GM18861 (cell line): ENCODE results near the gene HNF1B.

ENCODE experiments used
- ATAC-seq: cut with Tn5 transposase; IDR thresholded peaks from one replicate; pipeline ENCODE4 v1.9.1; 2021; ENCODE audit not compliant: unreplicated experiment

Gene HNF1B

DNA sequence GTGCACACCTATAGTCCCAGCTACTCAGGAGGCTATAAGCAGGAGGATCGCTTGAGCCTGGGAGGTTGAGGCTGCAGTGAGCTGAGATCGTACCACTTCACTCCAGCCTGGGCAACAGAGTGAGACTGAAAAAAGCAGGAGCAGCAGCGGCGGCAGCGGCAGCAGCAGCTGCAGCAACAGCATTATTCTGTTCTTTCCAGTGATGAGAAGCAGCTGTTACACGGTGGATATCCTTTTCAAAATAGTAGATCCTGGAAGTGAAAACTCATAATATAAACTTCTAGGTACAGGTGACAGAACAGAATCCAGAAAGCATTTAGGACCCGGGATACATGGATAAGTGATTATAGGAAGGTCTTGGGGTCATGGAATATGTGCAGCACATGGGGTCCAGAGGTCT, 17.8 kb upstream of the HNF1B start:
- ATAC-seq = no peak

DNA sequence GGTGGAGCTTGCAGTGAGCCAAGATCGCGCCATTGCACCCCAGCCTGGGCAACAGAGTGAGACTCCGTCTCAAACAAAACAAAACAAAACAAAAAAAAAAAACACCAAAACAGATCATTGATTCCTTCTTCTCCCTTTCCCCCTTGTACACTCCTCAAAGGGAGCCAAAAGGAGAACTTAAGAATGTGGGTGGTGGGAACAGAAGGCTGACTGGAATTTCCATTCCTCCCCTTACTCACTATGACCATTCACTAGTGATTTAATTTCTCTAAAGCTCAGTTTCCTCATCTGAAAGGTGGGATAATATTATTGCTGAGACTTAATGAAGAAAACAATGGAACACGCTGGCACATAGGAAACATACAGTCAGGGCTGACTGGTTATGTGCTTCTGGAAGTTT, 17.1 kb upstream of the HNF1B start:
- no peak for ATAC-seq

DNA sequence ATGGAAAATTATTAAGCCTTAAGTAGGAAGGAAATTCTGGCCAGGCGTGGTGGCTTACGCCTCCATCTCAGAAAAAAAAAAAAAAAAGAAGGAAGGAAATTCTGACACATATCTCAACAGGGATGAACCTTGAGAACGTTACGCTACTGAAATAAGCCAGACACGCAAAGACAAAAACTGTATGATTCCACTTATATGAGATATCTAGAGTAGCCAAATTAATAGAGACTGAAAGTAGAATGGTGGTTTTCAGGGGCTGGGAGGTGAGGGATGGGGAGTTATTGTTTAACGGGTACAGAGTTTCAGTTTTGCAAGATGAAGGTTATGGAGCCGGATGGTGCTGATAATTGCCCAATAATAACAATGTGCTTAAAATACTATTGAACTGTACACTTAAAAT, 16.2 kb upstream of the HNF1B start:
- ATAC-seq = peak; percentile 61

DNA sequence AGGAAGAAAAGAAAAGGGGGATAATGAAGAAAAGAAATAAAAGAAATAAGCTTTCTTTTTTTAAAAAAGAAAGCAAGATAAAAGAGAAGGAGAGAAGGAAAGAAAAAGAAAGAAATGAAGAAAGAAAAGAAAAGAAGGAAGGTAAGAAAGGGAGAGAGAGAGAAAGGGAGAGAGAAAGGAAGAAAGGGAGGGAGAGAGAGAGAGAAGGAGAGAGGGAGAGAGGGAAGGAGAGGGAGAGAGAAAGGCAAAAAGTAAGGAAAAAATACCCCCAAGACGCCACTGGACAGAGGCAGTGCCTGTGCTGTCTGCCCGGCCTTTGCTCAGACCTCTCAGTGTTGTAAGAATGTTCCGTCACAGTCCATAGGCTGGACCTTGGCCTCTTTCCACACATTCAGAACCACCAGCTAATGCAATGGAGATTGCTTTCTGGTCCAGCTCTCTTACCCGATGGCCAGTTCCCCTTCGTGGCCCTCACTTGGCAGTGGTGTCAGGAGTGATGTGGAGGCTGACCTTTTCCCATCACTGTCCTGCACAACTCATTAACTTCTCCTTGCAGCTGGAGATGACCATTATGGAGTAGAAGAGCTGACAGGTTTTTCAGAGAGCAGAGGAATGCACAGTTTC, 14.3 kb upstream of the HNF1B start:
- no peak for ATAC-seq

DNA sequence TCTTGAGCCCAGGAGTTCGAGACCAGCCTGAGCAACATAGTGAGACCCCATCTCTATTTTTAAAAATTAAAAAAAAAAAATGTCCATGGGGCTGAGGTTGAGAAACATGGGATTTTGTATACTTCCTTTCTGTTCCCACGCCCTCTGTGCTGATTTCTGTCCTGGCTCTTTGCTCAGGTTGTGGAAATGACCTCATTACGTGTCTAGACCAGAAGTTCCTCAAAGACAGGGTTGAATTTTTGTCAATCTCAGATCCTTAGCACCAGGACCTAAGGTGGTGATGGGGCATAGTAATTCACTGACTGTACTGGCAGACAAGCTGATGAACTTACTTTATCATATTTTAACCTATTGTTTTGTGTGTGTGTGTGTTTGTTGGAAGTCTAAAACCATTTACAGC, 11.2 kb upstream of the HNF1B start:
- no peak for ATAC-seq

DNA sequence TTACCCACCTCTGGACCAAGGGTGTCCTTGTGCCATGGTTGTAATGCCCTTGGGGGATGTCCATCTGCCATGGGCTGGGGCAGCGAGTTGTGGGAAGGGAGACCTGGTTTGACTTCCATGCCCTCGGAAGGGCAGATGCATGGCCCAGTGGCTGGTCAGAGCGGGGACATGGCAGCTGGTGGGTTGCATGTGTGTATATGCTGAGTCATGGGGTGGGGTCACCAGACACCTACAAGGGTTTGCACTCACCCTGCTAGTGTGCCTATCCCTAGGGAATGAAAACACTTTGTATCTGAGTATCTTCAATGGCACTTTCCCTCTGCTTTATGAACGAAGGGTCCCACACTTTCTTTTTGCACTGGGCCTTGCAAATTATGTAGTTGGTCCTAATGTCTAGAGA, 10.6 kb upstream of the HNF1B start:
- no peak for ATAC-seq

DNA sequence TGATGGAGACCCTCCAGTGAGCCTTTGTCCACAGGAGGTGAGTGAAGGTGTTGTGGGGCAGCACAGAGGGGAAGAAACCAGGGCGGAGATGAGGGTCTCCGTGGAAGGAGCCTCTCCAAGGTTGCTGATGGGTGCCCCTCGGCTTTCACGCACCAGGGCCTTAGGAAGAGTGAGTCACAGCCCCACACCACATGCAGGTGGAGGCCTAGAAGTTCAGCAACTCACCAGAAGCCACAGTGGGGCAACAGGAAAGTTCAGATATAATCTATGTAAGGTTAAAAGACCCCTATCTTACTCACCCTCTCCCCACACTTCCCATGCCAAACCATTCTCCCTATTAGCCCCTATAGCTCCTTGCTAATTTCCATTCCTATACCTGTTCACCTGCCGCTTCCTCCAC, 9.5 kb upstream of the HNF1B start:
- no peak for ATAC-seq

DNA sequence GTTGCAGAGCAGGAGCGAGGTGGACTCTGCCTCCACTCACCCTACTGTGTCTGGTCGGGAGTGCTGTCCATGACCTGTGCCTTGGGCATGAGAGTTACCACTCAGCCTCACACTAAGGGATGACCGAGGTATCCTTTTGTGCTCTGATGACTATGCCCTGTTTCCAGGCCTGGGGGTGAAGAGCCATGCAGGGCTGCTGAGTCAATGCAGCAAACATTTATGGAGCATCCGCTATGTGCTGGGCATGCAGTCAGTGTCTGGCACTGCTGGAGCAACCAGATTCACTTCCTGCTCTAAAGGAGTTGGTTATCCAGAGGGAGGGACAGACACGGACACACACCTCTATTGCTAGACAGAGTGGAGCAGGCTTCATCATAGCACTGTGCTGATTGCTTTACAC, 7.6 kb upstream of the HNF1B start:
- ATAC-seq = no peak

DNA sequence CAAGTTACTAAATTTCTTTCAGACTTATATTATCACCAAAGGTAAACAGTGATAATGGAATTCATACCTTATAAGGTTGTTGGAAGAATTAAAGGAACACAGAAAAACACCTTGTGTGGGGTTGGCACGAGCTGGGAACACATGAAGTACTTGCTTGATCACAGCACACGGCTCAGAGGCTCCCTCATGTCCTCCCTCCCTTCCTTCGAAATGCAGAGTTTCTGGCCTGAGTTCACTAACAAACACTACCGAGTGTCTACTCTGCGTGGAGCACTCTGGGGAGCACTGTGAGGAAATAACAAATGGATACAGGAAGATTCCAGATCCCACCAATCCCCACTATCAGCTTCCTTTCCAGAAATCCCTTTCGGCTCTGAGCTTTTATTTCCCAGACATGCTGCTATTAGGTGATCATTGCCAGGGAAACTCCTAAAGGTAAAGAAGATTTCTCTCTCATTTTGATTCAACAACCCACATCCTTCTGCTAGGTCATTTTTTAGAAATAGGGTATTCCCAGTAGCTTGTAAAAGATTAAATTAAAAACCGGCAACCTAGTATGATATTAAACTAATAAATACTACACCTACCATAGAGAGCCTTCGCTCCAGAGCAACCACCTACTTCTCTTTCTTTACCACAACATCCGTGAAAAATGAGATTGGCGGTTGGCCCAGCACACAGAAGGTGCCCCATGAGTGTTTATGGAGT, 6.1 kb upstream of the HNF1B start:
- peak; percentile 54 for ATAC-seq

DNA sequence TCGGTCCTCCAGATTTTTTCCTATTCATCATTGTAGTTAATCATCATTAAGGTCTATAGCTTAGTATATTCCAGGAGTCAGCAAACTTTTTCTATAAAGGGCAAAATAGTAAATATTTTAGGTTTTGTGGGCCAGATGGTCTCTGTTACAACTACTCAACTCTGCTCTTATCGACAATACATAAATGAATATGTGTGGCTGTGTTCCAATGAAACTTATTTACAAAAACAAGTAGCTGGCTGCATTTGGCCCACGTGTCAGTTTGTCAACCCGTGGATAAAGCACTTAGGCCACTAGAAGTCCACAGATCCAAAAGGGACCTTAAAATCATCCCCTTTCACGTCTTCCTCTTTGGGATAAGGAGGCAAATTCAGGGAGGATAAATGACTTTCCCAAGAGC, 5.4 kb upstream of the HNF1B start:
- no peak for ATAC-seq

DNA sequence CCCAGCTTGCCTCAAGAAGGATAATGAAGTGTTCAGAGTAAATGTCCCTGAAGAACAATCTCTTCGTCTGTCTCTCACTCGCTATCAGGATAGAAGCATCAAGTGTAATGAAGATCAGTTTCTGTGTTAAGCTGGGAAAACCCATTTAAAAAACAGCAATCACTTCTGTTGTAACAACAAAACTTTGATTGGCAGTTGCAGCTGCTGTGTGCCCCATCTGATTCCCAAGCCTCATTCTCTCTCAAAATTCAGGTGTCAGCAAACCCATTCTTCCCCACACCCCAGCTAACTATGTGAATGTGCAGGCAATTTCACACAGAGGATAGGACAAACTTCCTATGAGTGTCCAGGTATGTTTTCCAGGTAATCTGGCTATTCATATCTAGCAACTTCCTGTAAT, 2.4 kb upstream of the HNF1B start:
- ATAC-seq = no peak

DNA sequence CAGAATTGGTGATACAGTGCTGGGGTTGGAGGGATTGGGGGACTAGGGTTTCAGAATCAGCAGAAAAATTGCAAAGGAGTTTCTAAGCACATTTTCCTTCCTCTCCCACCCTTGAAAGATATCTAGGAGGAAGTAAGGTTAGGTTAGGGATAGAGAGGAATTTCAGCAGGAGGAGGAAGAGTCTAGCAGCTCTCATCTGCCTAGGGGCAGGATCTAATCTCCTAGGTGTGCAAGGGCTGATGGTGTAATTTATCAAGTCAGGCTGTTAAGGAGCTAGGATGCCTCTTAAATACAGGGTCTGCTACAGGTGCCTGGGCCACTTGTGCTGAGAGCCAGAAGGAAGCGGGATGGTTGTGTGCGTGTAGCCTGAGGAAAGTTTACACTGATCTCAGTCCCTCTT, 1.8 kb upstream of the HNF1B start:
- no peak for ATAC-seq

DNA sequence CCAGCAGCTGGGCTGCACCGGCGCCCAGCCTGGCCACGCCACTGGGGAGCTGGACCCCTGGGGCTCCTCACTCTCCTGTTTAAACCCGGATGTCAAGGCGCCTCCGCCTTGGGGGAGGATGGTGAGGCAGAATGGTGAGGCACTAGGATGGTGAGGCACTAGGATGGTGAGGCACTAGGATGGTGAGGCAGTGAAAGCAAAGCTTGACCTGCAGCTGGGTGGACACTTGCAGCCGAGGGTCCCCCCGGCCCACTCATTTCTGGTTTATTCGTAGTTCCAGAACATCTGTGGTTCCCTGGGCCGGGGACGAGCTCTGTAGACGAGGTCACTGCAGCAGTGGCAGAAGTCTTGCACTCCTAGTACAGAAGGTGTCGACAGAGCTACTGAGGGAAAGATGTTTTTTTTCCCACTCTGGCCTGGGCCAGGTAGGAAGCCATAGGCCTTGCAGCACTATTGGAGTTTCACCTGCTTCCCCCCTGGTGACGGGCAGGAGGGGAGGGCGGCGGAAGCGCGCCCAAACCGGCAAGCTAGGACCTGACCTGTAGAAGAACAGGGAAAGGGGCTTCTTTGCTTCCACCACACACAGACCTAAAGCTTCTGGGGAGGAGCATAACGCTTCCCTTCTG, 1.1 kb upstream of the HNF1B start:
- no peak for ATAC-seq

DNA sequence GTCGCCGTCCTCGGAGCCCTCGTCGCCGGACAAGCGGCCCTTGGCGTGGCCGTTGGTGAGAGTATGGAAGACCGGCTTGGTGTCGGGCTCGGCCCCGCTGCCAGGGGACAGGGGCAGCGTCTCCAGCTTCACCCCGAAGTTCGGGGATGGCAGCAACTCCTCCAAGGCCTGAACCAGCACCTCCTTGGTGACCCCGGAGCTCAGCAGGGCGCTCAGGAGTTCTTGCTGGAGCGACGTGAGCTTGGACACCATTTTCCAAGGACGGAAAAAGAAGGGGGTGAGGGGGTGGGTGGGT, 279 bp downstream of the HNF1B start:
- no peak for ATAC-seq

DNA sequence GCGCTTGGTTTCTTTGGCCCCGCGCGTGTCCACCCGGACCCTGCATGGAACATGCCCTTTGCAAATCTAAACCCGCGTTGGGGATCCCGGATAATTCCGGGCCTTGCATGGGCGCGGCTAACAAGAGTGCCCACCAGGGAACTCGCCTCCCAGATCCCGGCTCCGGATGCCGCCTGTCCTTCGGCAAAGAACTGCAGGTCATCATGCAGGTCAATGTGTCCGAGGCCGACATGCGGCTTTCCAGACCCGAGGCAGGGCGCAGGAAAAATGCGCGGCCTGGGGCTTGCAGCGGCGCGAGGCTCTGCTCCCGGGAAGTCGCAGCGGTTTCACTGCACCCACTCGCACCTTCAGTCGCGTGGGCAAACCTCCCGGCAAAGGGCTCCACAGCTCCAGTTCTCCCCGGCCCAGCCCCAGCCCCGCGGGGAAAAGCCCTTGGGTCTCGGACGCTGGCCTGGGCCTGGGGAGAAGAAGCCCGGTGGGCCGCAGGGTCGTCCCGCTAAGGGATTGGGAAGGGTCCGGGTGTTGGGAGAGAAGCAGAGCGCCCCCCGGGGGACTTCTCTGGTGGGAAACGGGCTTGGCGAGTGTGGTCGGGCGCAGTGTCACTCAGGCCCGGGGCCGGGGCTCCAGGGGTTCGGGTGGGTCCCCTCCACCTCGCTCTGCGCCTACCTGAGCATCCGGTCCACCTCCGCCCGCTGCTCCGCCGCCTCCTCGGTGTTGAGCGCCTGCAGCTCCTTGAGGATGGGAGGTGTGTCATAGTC, 805 bp downstream of the HNF1B start:
- ATAC-seq = no peak

DNA sequence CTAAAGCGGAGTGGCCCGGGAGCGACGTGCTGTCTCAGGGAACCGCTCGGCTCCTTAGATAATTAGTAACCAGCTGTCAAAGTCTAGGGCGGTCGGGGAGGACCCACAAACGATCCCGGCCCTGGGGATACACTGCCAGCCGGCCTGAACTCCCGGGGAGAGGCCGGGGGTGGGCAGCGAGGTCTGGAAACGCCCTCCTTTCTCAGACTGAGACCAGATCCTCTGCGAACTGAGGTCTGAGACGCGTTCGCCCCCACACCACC, 1.3 kb downstream of the HNF1B start:
- ATAC-seq = no peak

DNA sequence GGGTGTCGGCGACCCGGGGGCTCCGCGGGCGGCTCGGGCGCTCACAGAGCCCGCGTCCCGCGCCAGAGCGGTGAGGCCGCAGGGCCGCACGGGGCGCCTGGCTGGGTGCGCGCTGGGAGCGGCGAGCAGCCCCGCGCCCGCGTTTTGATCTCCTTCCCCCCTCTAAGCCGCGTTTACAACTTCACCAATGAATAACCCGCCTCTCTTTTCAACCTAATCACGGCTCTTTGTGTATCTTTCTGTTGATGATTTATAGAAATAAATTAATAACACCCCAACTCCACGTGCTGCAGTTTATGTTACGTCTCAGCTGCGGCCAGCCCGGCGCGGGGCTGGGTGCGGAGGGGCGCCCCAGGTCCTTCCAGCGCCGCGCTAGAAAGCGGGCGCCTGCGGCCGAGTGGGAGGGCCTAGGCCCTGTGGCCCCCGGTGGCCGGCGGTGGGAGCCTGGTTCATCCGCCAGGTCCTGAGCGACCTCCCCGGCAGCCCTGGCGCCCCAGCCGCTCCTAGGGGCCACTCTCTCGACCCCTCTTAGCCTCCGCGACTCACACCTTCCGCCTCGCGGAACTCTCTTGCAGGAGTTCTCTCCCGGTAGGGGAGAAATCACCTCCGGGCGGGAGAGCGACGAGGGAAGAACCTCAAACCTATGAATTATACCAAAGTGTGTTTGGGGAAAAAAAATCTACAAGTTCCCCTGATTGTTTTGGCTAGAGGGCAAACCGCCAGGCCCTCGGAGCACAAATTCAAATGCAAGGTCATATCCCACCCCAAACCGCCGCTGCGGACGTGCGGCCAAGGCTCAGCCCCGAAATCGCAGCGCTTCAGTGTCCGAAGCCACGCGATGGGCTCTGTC, 1.9 kb downstream of the HNF1B start:
- no peak for ATAC-seq

DNA sequence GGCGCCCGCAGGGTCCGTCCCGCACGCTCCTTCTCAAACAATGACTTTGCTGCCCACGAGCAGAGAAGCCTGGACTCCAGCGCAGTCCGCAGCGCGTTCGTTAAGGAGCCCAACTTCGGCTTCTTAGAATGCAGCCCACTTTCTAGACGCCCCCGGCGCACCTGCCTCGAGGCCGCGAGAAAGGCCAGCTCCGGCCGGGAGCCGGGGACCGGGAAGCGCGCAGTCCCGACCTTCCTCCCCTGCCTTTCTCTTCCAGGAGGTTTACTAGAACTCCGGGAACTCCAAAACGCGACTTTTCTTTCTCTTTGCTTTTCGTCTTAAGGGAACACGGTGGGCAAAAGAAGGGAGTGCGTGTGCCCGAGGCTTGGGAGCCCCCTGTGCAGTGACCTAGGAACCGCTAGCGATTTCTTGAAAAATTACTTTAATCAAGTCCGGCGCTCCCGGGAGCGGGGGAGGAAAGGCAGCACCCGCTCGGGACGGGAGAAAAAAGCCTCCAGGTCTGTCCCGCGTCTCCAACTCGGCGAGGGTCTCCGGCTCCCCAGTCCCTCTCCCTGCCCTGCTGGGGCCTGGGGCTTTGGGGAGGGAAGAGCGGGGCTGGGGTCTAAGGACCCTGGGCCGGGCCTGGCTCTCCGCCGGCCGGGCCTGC, 2.6 kb downstream of the HNF1B start:
- ATAC-seq = no peak

DNA sequence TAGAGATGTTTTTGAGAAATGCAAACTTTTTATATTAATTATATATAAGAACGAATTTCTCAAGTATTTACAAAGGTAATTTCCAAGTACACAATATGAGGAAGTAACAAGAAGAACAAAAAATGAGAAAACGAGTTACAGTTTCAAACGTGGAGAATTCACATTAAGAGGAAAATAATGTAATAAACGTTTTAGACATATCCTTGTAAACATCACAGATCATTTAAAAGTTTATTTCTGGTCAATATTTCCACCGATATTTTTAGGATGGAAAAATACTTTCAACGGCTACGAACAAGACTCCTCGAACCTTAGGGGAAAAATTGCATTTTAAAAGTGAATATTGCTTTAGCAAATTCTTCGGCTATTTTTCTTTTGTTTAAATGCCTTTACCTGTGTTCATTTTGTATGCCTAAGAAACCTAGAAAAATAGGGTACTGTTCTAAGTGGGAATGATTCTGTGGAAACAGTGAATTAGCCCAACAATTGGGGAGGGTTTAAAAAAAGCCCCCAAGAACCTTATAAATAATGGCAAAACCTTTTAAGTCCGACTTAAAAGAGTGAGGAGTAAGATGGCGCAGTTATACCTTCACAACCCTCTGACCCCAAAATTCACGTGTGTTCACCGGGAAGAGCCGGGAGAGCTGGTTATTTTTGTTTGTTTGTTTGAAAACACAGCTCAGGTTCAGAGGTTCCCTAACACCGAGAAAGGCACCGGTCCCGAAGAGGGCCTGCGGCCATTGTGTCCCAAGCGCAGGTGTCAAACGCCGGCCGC, 3.3 kb downstream of the HNF1B start:
- no peak for ATAC-seq

DNA sequence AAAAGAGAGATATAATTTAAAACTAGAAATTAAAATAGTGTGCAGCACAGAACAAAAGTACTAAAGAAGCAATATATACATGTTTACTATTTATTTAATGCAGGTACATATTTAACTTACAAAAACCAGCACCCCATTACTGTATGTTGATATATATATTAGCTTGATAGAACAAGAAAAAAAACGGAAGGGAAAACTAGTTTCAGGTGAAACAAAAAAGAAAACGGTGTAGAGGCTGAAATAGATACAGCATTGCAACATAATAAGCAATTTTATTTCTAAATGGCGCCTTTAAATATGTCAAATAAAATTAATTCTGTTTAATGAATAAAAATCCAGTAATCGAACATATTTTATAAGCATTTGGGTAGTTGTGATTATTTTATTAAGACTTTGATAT, 3.9 kb downstream of the HNF1B start:
- no peak for ATAC-seq
